B cell (primary cell): ENCODE measurements around the gene ACIN1. TPM values are rescaled to one million over a fixed set of nuclear protein-coding genes. Genes with fewer than 3 reads are reported as not detected.

Experiments
- ATAC-seq: fragments of 200-7000 bp; cut with Tn5 transposase; one replicate; pipeline ENCODE4 v1.10.0; 2021; ENCODE audit warnings: low read depth, mild to moderate bottlenecking, moderate number of reproducible peaks, moderate library complexity
- CTCF ChIA-PET: fragments of 350-600 bp; sonication (Branson Sonifier 250); formaldehyde crosslinking; loops from one replicate; lab custom pipeline; 2021; ENCODE audit warnings: antibody characterized with exemption, inconsistent platforms; lab: Charles Lee
- POLR2A ChIA-PET: fragments of 350-600 bp; sonication (Branson Sonifier 250); formaldehyde crosslinking; loops from one replicate; lab custom pipeline; 2021; ENCODE audit warnings: antibody characterized with exemption; lab: Charles Lee
- DNase-seq: peaks from one replicate; pipeline ENCODE4 v3.0.0; 2013
- H2AFZ ChIP-seq: 2 replicates; pipeline ENCODE4 v1.6.1; 2012; ENCODE audit warnings: mild to moderate bottlenecking, low read depth, low read length; ENCODE audit not compliant: insufficient read depth, poor library complexity, severe bottlenecking
- H3K27ac ChIP-seq, 2 donors: 1 replicate in 1 of 2; 2 replicates in 1 of 2; pipeline ENCODE4 v1.5.1; 2012 to 2013; ENCODE audit warnings: low read length in 2 of 2, mild to moderate bottlenecking in 2 of 2, moderate library complexity in 1 of 2
- H3K27me3 ChIP-seq, 4 experiments: fragments of 200-600 bp in 1 of 4; sonication (generic) in 1 of 4; replicated peaks in 1 of 4; 1 replicate in 2 of 4; 2 replicates in 2 of 4; pipeline versions ENCODE4 v1.6.1 to v1.7.0; 2013 to 2016; ENCODE audit warnings: low read length in 3 of 4, mild to moderate bottlenecking in 2 of 4, mixed read lengths in 1 of 4, moderate library complexity in 1 of 4; ENCODE audit not compliant: insufficient read depth in 4 of 4, control insufficient read depth in 3 of 4; ENCODE audit errors: control extremely low read depth in 1 of 4
- H3K36me3 ChIP-seq, 2 experiments: replicated peaks in 1 of 2; 1 replicate in 1 of 2; 2 replicates in 1 of 2; pipeline versions ENCODE4 v1.6.1 to v1.7.1; 2013; ENCODE audit warnings: low read length in 1 of 2; ENCODE audit not compliant: insufficient read depth in 2 of 2, control insufficient read depth in 1 of 2; ENCODE audit errors: control extremely low read depth in 1 of 2, extremely low read depth in 1 of 2
- H3K4me1 ChIP-seq, 2 donors: fragments of 200-600 bp in 1 of 2; sonication (generic) in 1 of 2; 1 replicate in 1 of 2; 2 replicates in 1 of 2; pipeline versions ENCODE4 v1.5.1 to v1.6.1; 2013 to 2017; ENCODE audit warnings: low read length in 2 of 2; ENCODE audit not compliant: control insufficient read depth in 2 of 2, insufficient read depth in 2 of 2
- H3K4me2 ChIP-seq: replicated peaks from 2 replicates; pipeline ENCODE3; 2012; ENCODE audit warnings: mild to moderate bottlenecking, low read depth, low read length; ENCODE audit not compliant: poor library complexity, severe bottlenecking
- H3K4me3 ChIP-seq, 5 experiments: fragments of 200-600 bp in 1 of 5; sonication (generic) in 1 of 5; 1 replicate in 3 of 5; 2 replicates in 2 of 5; pipeline versions ENCODE4 v1.5.1 to v1.7.0; 2011 to 2016; ENCODE audit warnings: low read length in 4 of 5, mild to moderate bottlenecking in 4 of 5, low read depth in 2 of 5, control low read depth in 1 of 5, moderate library complexity in 1 of 5; ENCODE audit not compliant: insufficient read depth in 1 of 5; ENCODE audit errors: control extremely low read depth in 1 of 5, extremely low read depth in 1 of 5
- H3K79me2 ChIP-seq: fragments of 200-600 bp; sonication (generic); one replicate; pipeline ENCODE4 v1.6.0; 2016; ENCODE audit warnings: low read length; ENCODE audit not compliant: control insufficient read depth, insufficient read depth
- H3K9ac ChIP-seq: fragments of 200-600 bp; sonication (generic); 2 replicates; pipeline ENCODE4 v1.6.1; 2017; ENCODE audit warnings: mild to moderate bottlenecking, low read length, moderate library complexity
- H3K9me3 ChIP-seq, 3 donors: one replicate each; pipeline versions ENCODE4 v1.6.1 to v1.7.1; 2013; ENCODE audit warnings: low read length in 2 of 3; ENCODE audit not compliant: control insufficient read depth in 2 of 3, insufficient read depth in 1 of 3; ENCODE audit errors: control extremely low read depth in 1 of 3
- H4K20me1 ChIP-seq: 2 replicates; pipeline ENCODE4 v1.6.0; 2012; ENCODE audit warnings: mild to moderate bottlenecking, low read length; ENCODE audit not compliant: insufficient read depth, control insufficient read depth, poor library complexity, severe bottlenecking
- H3K27ac Mint-ChIP-seq: one replicate; pipeline ENCODE4 v1.8.0; 2021; ENCODE audit warnings: mixed read lengths
- H3K27me3 Mint-ChIP-seq: one replicate; pipeline ENCODE4 v1.8.0; 2021; ENCODE audit warnings: mixed read lengths
- H3K4me1 Mint-ChIP-seq: one replicate; pipeline ENCODE4 v1.8.0; 2021; ENCODE audit warnings: mixed read lengths
- H3K4me3 Mint-ChIP-seq: one replicate; pipeline ENCODE4 v1.8.0; 2021; ENCODE audit warnings: mixed read lengths
- H3K9me3 Mint-ChIP-seq: one replicate; pipeline ENCODE4 v1.8.0; 2022; ENCODE audit warnings: mixed read lengths; ENCODE audit not compliant: insufficient read depth
- CTCF ChIP-seq: fragments of 200-600 bp; IDR thresholded peaks from one replicate; pipeline ENCODE4 v1.8.0; 2022; ENCODE audit warnings: antibody characterized with exemption, mild to moderate bottlenecking
- EZH2 ChIP-seq: IDR thresholded peaks from 2 replicates; pipeline ENCODE4 v1.6.1; 2012; ENCODE audit warnings: borderline replicate concordance, low read depth, mild to moderate bottlenecking, moderate library complexity, low read length; ENCODE audit not compliant: insufficient read depth, poor library complexity, severe bottlenecking
- WGBS: methylation state at CpG from one replicate; pipeline ENCODE4 v1.1.5; 2013; ENCODE audit warnings: missing lambda C conversion rate; ENCODE audit not compliant: insufficient coverage; 5-methylcytosine and 5-hydroxymethylcytosine counted together
- intact Hi-C: fragments of 100-400 bp; cut with micrococcal nuclease; formaldehyde crosslinking; loops from one replicate; pipeline ENCODE4 v1.10.0; 2022
- polyA plus RNA-seq: library from polyadenylated mRNA; depleted of rRNA; stranded (reverse); fragments of >200 nt; gene quantifications from 2 replicates; pipeline ENCODE4 v1.2.3, GENCODE V29; 2012
- total RNA-seq, 2 donors: library from RNA; stranded (reverse); fragments of 120-200 nt in 1 of 2; gene quantifications; 1 replicate in 1 of 2; 2 replicates in 1 of 2; pipeline versions ENCODE4 v1.2.3 to v1.2.4, GENCODE V29; 2013 to 2022

Gene ACIN1
- total and polyA plus RNA-seq, 2 donors (not counting 1 experiment from before 2014, with no cell fraction given) = 178 to 359 TPM

- no peak overlapping the region for H3K4me2 ChIP-seq
- peaks cover 0 to 2% of the 10 kb centered on the region in 2 donors for H3K4me1 ChIP-seq
- DNase-seq (no peak), ATAC-seq (no peak)
- H3K27ac ChIP-seq = no peak overlapping the region
- no peak overlapping the region for H3K9ac ChIP-seq
- CTCF ChIA-PET = interaction anchor here (0.6 to 2.1 kb wide), 5 partner anchors 29 to 45 kb away, joined by 3 to 7 read pairs (median 4); partner anchors contain the start of gene CDH24
- POLR2A ChIA-PET = no interaction called here
- H3K27me3 Mint-ChIP-seq = no peaks in the 10 kb centered on the region
- H3K4me1 Mint-ChIP-seq = peaks cover 6% of the 10 kb centered on the region
- H2AFZ ChIP-seq = no peak overlapping the region
- H3K9me3 ChIP-seq = no peaks in the 10 kb centered on the region
- H3K4me3 Mint-ChIP-seq = no peak overlapping the region
- H3K9me3 Mint-ChIP-seq = no peaks in the 10 kb centered on the region
- 100% methylated on average over 1 of the region's 2 CpGs for WGBS
- H4K20me1 ChIP-seq = no peaks in the 10 kb centered on the region
- no peaks in the 10 kb centered on the region for H3K27me3 ChIP-seq
- TF ChIP-seq EZH2 (no peak), CTCF (no peak)
- no peak overlapping the region for H3K4me3 ChIP-seq
- no peaks in the 10 kb centered on the region for H3K79me2 ChIP-seq
- peaks cover 0 to 16% of the 10 kb centered on the region in 2 experiments for H3K36me3 ChIP-seq
- intact Hi-C loops = no loop called here
- no peak overlapping the region for H3K27ac Mint-ChIP-seq
Observed at GRCh38 chr14:23023795-23024152, 71.2 kb downstream of the ACIN1 start.

- H3K4me3 Mint-ChIP-seq = no peak overlapping the region
- no peak overlapping the region for H3K9ac ChIP-seq
Observed at GRCh38 chr14:23023022-23023794, 71.7 kb downstream of the ACIN1 start.

More at GRCh38 chr14:23023022-23023794, 71.7 kb downstream of the ACIN1 start:
- DNase-seq = no peak
- ATAC-seq = no peak
- POLR2A ChIA-PET = no interaction called here
- no peak overlapping the region for H3K27ac Mint-ChIP-seq
- CTCF ChIA-PET = interaction anchor here (0.6 to 1.7 kb wide), 5 partner anchors 34 to 64 kb away, joined by 3 to 4 read pairs (median 3); partner anchors contain the start of gene CDH24
- no peaks in the 10 kb centered on the region for H3K27me3 Mint-ChIP-seq
- H3K4me3 ChIP-seq = no peak overlapping the region
- H3K4me1 Mint-ChIP-seq = peaks cover 4% of the 10 kb centered on the region
- no peaks in the 10 kb centered on the region for H3K9me3 ChIP-seq
- no peak overlapping the region for H3K4me2 ChIP-seq
- H3K9me3 Mint-ChIP-seq = no peaks in the 10 kb centered on the region
- WGBS = 100% methylated on average over 1 of the region's 8 CpGs
- no peaks in the 10 kb centered on the region for H4K20me1 ChIP-seq
- H3K79me2 ChIP-seq = no peaks in the 10 kb centered on the region
- intact Hi-C loops = no loop called here
- peaks cover 0 to 15% of the 10 kb centered on the region in 2 experiments for H3K36me3 ChIP-seq
- H3K27me3 ChIP-seq = no peaks in the 10 kb centered on the region
- H3K4me1 ChIP-seq = no peaks in the 10 kb centered on the region
- H2AFZ ChIP-seq = no peak overlapping the region
- no peak for TF ChIP-seq CTCF
- no peak for TF ChIP-seq EZH2
- no peak overlapping the region for H3K27ac ChIP-seq
